ENCODE data around the gene RPRD1B. TPM values are rescaled to one million over a fixed set of nuclear protein-coding genes. Genes with fewer than 3 reads are reported as not detected.

RPRD1B gene
- total and polyA plus RNA-seq, 2 of the 13 experiments (the other 11 are each of a cell fraction or from before 2014, with no cell fraction given) = 31.1 to 41.5 TPM

DNA sequence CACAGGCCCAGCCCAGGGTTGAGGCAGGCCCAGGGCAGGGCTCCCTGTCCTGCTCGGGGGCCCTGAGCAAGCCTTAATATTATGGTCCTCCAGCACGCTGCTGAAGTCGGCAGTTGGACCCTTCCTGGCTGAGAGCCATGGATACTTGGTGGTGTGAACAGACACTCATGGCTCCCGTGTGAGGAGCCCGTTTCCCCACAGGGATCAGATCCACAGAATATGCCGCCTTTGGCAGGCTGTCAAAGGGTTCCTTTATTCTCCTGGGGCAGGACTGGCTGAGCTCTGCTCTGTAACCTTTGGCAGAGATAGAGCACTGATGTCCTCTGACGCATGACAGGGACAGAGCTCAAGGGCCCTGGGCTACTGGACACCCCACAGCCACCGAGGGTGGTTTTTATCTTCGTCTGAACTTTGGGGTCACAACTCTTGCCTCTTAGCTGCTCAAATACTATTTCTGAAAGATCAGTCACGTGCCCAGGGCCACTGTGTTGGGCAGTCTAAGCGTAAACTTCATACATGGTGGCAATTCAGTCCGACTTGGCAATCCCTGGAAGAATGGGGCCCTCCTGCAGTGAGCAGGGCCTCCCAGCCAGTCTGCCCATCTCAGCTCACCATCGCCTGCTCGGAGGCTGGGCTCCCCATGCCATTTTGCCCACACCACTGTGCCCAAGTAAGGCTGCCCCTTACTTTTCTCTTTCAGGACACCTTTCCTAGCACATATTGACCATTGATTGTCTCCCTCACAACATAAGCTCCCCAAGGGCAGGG, 49.3 kb upstream of the RPRD1B start (continued):
- TF ChIP-seq ZBTB8A (CRISPR knock-in tag; IDR thresholded peaks at IDR 0.05; ENCODE audit: borderline replicate concordance, low read depth) (no peak), KLF11 (CRISPR knock-in tag; IDR thresholded peaks at IDR 0.05) (no peak), GATAD1 (CRISPR knock-in tag; IDR thresholded peaks at IDR 0.05) (peak; percentile 28; the same call in 1 of the 2 replicates), JUNB (CRISPR knock-in tag; IDR thresholded peaks at IDR 0.05; ENCODE audit: borderline replicate concordance) (no peak), SP140L (CRISPR knock-in tag; IDR thresholded peaks at IDR 0.05; ENCODE audit: borderline replicate concordance) (no peak), ZNF558 (CRISPR knock-in tag; IDR thresholded peaks at IDR 0.05; ENCODE audit: borderline replicate concordance) (no peak), SMARCE1 (IDR thresholded peaks at IDR 0.05; ENCODE audit: borderline replicate concordance) (no peak), ZNF660 (CRISPR knock-in tag; IDR thresholded peaks at IDR 0.05; ENCODE audit: borderline replicate concordance, low read depth) (no peak), ZNF674 (CRISPR knock-in tag; IDR thresholded peaks at IDR 0.05; ENCODE audit: low read depth) (no peak), BHLHE40 (IDR thresholded peaks at IDR 0.05; ENCODE audit: low read length) (peak; percentile 80), ZFP41 (CRISPR knock-in tag; IDR thresholded peaks at IDR 0.05; ENCODE audit: borderline replicate concordance) (0 out of 2 replicates have a peak, but pooled peaks have one; percentile 17), ZNF225 (CRISPR knock-in tag; IDR thresholded peaks at IDR 0.05) (no peak), RBM22 (optimal IDR thresholded peaks at IDR 0.05; ENCODE audit: low read length) (no peak), NFKBIZ (CRISPR knock-in tag; IDR thresholded peaks at IDR 0.05) (no peak; the same call in 1 of the 2 replicates), ZNF570 (CRISPR knock-in tag; IDR thresholded peaks at IDR 0.05; ENCODE audit: borderline replicate concordance) (no peak), ZNF546 (CRISPR knock-in tag; conservative IDR thresholded peaks at IDR 0.05) (no peak)
- TF ChIP-seq, protein P1, sequence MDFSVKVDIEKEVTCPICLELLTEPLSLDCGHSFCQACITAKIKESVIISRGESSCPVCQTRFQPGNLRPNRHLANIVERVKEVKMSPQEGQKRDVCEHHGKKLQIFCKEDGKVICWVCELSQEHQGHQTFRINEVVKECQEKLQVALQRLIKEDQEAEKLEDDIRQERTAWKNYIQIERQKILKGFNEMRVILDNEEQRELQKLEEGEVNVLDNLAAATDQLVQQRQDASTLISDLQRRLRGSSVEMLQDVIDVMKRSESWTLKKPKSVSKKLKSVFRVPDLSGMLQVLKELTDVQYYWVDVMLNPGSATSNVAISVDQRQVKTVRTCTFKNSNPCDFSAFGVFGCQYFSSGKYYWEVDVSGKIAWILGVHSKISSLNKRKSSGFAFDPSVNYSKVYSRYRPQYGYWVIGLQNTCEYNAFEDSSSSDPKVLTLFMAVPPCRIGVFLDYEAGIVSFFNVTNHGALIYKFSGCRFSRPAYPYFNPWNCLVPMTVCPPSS (IDR thresholded peaks at IDR 0.05) = no peak
- TF ChIP-seq, protein P2, sequence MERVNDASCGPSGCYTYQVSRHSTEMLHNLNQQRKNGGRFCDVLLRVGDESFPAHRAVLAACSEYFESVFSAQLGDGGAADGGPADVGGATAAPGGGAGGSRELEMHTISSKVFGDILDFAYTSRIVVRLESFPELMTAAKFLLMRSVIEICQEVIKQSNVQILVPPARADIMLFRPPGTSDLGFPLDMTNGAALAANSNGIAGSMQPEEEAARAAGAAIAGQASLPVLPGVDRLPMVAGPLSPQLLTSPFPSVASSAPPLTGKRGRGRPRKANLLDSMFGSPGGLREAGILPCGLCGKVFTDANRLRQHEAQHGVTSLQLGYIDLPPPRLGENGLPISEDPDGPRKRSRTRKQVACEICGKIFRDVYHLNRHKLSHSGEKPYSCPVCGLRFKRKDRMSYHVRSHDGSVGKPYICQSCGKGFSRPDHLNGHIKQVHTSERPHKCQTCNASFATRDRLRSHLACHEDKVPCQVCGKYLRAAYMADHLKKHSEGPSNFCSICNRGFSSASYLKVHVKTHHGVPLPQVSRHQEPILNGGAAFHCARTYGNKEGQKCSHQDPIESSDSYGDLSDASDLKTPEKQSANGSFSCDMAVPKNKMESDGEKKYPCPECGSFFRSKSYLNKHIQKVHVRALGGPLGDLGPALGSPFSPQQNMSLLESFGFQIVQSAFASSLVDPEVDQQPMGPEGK (CRISPR knock-in tag; IDR thresholded peaks at IDR 0.05) = peak; percentile 74
- TF ChIP-seq, protein P3, sequence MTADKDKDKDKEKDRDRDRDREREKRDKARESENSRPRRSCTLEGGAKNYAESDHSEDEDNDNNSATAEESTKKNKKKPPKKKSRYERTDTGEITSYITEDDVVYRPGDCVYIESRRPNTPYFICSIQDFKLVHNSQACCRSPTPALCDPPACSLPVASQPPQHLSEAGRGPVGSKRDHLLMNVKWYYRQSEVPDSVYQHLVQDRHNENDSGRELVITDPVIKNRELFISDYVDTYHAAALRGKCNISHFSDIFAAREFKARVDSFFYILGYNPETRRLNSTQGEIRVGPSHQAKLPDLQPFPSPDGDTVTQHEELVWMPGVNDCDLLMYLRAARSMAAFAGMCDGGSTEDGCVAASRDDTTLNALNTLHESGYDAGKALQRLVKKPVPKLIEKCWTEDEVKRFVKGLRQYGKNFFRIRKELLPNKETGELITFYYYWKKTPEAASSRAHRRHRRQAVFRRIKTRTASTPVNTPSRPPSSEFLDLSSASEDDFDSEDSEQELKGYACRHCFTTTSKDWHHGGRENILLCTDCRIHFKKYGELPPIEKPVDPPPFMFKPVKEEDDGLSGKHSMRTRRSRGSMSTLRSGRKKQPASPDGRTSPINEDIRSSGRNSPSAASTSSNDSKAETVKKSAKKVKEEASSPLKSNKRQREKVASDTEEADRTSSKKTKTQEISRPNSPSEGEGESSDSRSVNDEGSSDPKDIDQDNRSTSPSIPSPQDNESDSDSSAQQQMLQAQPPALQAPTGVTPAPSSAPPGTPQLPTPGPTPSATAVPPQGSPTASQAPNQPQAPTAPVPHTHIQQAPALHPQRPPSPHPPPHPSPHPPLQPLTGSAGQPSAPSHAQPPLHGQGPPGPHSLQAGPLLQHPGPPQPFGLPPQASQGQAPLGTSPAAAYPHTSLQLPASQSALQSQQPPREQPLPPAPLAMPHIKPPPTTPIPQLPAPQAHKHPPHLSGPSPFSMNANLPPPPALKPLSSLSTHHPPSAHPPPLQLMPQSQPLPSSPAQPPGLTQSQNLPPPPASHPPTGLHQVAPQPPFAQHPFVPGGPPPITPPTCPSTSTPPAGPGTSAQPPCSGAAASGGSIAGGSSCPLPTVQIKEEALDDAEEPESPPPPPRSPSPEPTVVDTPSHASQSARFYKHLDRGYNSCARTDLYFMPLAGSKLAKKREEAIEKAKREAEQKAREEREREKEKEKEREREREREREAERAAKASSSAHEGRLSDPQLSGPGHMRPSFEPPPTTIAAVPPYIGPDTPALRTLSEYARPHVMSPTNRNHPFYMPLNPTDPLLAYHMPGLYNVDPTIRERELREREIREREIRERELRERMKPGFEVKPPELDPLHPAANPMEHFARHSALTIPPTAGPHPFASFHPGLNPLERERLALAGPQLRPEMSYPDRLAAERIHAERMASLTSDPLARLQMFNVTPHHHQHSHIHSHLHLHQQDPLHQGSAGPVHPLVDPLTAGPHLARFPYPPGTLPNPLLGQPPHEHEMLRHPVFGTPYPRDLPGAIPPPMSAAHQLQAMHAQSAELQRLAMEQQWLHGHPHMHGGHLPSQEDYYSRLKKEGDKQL (CRISPR knock-in tag; IDR thresholded peaks at IDR 0.05; ENCODE audit: low read depth) = no peak
- TF ChIP-seq, protein P4, sequence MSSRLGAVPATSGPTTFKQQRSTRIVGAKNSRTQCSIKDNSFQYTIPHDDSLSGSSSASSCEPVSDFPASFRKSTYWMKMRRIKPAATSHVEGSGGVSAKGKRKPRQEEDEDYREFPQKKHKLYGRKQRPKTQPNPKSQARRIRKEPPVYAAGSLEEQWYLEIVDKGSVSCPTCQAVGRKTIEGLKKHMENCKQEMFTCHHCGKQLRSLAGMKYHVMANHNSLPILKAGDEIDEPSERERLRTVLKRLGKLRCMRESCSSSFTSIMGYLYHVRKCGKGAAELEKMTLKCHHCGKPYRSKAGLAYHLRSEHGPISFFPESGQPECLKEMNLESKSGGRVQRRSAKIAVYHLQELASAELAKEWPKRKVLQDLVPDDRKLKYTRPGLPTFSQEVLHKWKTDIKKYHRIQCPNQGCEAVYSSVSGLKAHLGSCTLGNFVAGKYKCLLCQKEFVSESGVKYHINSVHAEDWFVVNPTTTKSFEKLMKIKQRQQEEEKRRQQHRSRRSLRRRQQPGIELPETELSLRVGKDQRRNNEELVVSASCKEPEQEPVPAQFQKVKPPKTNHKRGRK (CRISPR knock-in tag; IDR thresholded peaks at IDR 0.05) = no peak; the same call in 1 of the 2 replicates
